H1 (cell line): ENCODE results near the gene NLRP1. TPM values are rescaled to one million over a fixed set of nuclear protein-coding genes. Genes with fewer than 3 reads are reported as not detected.

Experiments
- CHD1 ChIP-seq: IDR thresholded peaks from 2 replicates; pipeline ENCODE4 v1.6.1; 2012; ENCODE audit warnings: low read depth, low read length, improper control_type of control experiment
- GABPA ChIP-seq: IDR thresholded peaks from 2 replicates; pipeline ENCODE4 v1.6.1; 2011; ENCODE audit warnings: mild to moderate bottlenecking, low read length, moderate library complexity, borderline replicate concordance; ENCODE audit not compliant: insufficient read depth
- KDM5A ChIP-seq: fragments of 200-600 bp; IDR thresholded peaks from 2 replicates; pipeline ENCODE4 v1.7.1; 2012; ENCODE audit warnings: mild to moderate bottlenecking, low read length, inconsistent platforms, mixed read lengths
- TAF7 ChIP-seq: optimal IDR thresholded peaks from 2 replicates; pipeline ENCODE3; 2011; ENCODE audit warnings: low read depth, mild to moderate bottlenecking, inconsistent platforms, low read length, moderate library complexity, borderline replicate concordance
- TBP ChIP-seq: IDR thresholded peaks from 2 replicates; pipeline ENCODE4 v1.6.1; 2011; ENCODE audit warnings: low read depth, low read length, improper control_type of control experiment
- polyA plus RNA-seq, 7 experiments: library from polyadenylated mRNA; depleted of rRNA in 3 of 7; stranded (reverse) in 5 of 7; unstranded in 2 of 7; fragments of >200 nt in 5 of 7; fragments of 200-250 nt in 2 of 7; gene quantifications; 1 replicate in 5 of 7; 2 replicates in 1 of 7; 4 replicates in 1 of 7; pipeline versions ENCODE4 v1.2.1 to v1.2.3, GENCODE V29; 2011 to 2013; ENCODE audit warnings: missing spikeins in 2 of 7, mixed read lengths in 2 of 7
- total RNA-seq: library from RNA; stranded (reverse); fragmentation: NEBNext Ultra II Directional; extraction: Animal tissue kit (Norgen Biotek cat#: 25700); gene quantifications from 2 replicates; pipeline ENCODE4 v1.2.1, GENCODE V29; 2021
- TF ChIP-seq, protein P1 (sequence below): IDR thresholded peaks from 2 replicates; pipeline ENCODE4 v1.6.1; 2012; ENCODE audit warnings: inconsistent platforms

The NLRP1 gene
- total and polyA plus RNA-seq, 2 of the 8 experiments (the other 6 are each of a cell fraction or from before 2014, with no cell fraction given): 8.6 to 10.4 TPM

DNA sequence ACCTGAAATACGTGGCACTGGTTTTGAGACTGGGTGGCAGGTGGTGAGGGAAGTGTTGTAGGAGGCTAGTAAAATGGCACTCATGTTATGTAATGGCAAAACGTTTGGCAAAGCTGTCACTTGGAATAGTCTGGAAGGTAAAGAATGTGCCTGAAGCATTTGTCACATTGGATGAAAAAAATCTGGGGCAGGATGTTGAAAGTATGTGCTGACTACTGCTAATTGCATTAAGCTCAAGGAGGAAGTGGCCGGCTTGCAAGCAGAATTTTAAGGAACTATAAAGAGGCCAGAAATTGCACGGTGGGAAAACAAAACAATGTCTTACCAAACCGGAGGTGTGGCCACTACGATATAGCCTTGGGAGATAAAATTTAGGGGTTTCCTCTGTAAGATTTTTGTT, 26.6 kb upstream of the NLRP1 start (continued):
- TF ChIP-seq TBP (no peak), GABPA (no peak), TAF7 (no peak), CHD1 (no peak), KDM5A (no peak)
- TF ChIP-seq, protein P1, sequence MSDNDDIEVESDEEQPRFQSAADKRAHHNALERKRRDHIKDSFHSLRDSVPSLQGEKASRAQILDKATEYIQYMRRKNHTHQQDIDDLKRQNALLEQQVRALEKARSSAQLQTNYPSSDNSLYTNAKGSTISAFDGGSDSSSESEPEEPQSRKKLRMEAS: no peak
